A549 (cell line): ENCODE measurements around the gene NOS1. TPM values are rescaled to one million over a fixed set of nuclear protein-coding genes. Genes with fewer than 3 reads are reported as not detected.
A peak's percentile ranks its signal among the peaks of the same experiment; 100 is the strongest.

Experiments
- ATAC-seq, 2 experiments: fragments of 200-7000 bp in 1 of 2; fragments of >200 bp in 1 of 2; cut with Nextera tagmentation in 1 of 2; cut with Tn5 transposase in 1 of 2; 3 replicates each; pipeline versions ENCODE4 v1.8.0 to v1.9.1; 2018 to 2020; ENCODE audit warnings: mild to moderate bottlenecking in 1 of 2, moderate library complexity in 1 of 2
- CTCF ChIA-PET: fragments of 300-600 bp; sonication (Branson Sonifier 250); formaldehyde crosslinking; extraction: SDS; loops from one replicate; lab custom pipeline; 2021; ENCODE audit warnings: antibody characterized with exemption, inconsistent platforms; lab: Yijun Ruan, JAX
- POLR2A ChIA-PET: fragments of 350-600 bp; formaldehyde crosslinking; extraction: SDS; loops from one replicate; lab custom pipeline; 2021; ENCODE audit warnings: antibody characterized with exemption, inconsistent platforms; lab: Yijun Ruan, JAX
- DNase-seq, 2 experiments: peaks; one replicate each; pipeline versions ENCODE4 v3.0.0 to v3.0.0-alpha.2; 2011 to 2016; ENCODE audit warnings: low read depth in 1 of 2, low spot score in 1 of 2
- FAIRE-seq: peaks from 2 replicates; lab custom pipeline; 2011; peaks lifted over from hg19 to GRCh38; lab: Jason Lieb, UNC
- H3K27ac ChIP-seq, 2 experiments: fragments of >200 bp; sonication (Bioruptor Twin); formaldehyde crosslinking; 3 replicates each; pipeline ENCODE4 v1.5.1; 2016 to 2017
- H3K4me1 ChIP-seq: fragments of >200 bp; sonication (Bioruptor Twin); formaldehyde crosslinking; 3 replicates; pipeline ENCODE4 v1.6.1; 2016
- H3K4me2 ChIP-seq: fragments of >200 bp; sonication (Bioruptor Twin); formaldehyde crosslinking; 3 replicates; pipeline ENCODE4 v1.6.1; 2016
- H3K4me3 ChIP-seq: fragments of >200 bp; sonication (Bioruptor Twin); formaldehyde crosslinking; 3 replicates; pipeline ENCODE4 v1.5.1; 2016
- H3K9me3 ChIP-seq: fragments of >200 bp; sonication (Bioruptor Twin); formaldehyde crosslinking; 3 replicates; pipeline ENCODE4 v1.6.1; 2016
- CBX8 ChIP-seq: fragments of 200-600 bp; sonication (generic); IDR thresholded peaks from 2 replicates; pipeline ENCODE4 v1.6.1; 2016
- CHD2 ChIP-seq: fragments of 150-350 bp; IDR thresholded peaks from 2 replicates; pipeline ENCODE4 v1.6.1; 2014; ENCODE audit warnings: low read length; ENCODE audit not compliant: partially characterized antibody
- EHMT2 ChIP-seq: fragments of 200-600 bp; sonication (generic); IDR thresholded peaks from 2 replicates; pipeline ENCODE4 v1.6.1; 2016; ENCODE audit warnings: antibody characterized with exemption, low read depth, mild to moderate bottlenecking, moderate library complexity
- FOSB ChIP-seq: fragments of 250-450 bp; sonication (Bioruptor Pico); IDR thresholded peaks from 2 replicates; pipeline ENCODE4 v1.5.0; 2020; ENCODE audit warnings: mild to moderate bottlenecking, moderate library complexity
- FOXS1 ChIP-seq: fragments of 250-450 bp; sonication (Bioruptor Pico); IDR thresholded peaks from 2 replicates; pipeline ENCODE4 v1.5.0; 2020; ENCODE audit warnings: mild to moderate bottlenecking, moderate library complexity
- HDAC2 ChIP-seq: fragments of 200-600 bp; sonication (generic); IDR thresholded peaks from 2 replicates; pipeline ENCODE4 v1.6.1; 2016
- KDM5A ChIP-seq: fragments of 200-600 bp; sonication (generic); IDR thresholded peaks from 2 replicates; pipeline ENCODE4 v1.6.1; 2016; ENCODE audit warnings: antibody characterized with exemption, mild to moderate bottlenecking
- NFE2L2 ChIP-seq: fragments of 150-350 bp; conservative IDR thresholded peaks from 2 replicates; pipeline ENCODE4 v1.6.1; 2014; ENCODE audit warnings: low read length
- PHF8 ChIP-seq: fragments of 200-600 bp; sonication (generic); IDR thresholded peaks from 2 replicates; pipeline ENCODE4 v1.6.1; 2016; ENCODE audit warnings: low read depth, mild to moderate bottlenecking, antibody characterized with exemption, moderate library complexity, borderline replicate concordance
- POLR2A ChIP-seq: IDR thresholded peaks from 2 replicates; pipeline ENCODE4 v1.6.1; 2012; ENCODE audit warnings: mild to moderate bottlenecking, low read length
- RAD21 ChIP-seq, 2 experiments: fragments of >200 bp in 1 of 2; sonication (Bioruptor Twin) in 1 of 2; formaldehyde crosslinking in 1 of 2; IDR thresholded peaks in 1 of 2; conservative IDR thresholded peaks in 1 of 2; 2 replicates in 1 of 2; 3 replicates in 1 of 2; pipeline ENCODE4 v1.6.1; 2012 to 2018; ENCODE audit warnings: inconsistent platforms in 1 of 2
- RARB ChIP-seq: fragments of 250-450 bp; sonication (Bioruptor Pico); IDR thresholded peaks from 2 replicates; pipeline ENCODE4 v1.8.0; 2021; ENCODE audit warnings: mild to moderate bottlenecking, moderate library complexity
- RFX5 ChIP-seq: fragments of 450-650 bp; IDR thresholded peaks from 2 replicates; pipeline ENCODE4 v1.7.1; 2014; ENCODE audit warnings: antibody characterized with exemption, mild to moderate bottlenecking, moderate library complexity
- TP53 ChIP-seq: fragments of 250-450 bp; sonication (Bioruptor Pico); IDR thresholded peaks from 2 replicates; pipeline ENCODE4 v1.5.0; 2021; ENCODE audit warnings: mild to moderate bottlenecking, moderate library complexity
- ZC3H11A ChIP-seq: fragments of 450-650 bp; IDR thresholded peaks from 2 replicates; pipeline ENCODE4 v1.6.1; 2014; ENCODE audit warnings: antibody characterized with exemption, mild to moderate bottlenecking
- WGBS: methylation state at CpG from one replicate; pipeline ENCODE4 v1.1.6; 2017; ENCODE audit errors: missing lambda C conversion rate; 5-methylcytosine and 5-hydroxymethylcytosine counted together
- polyA plus RNA-seq, 4 experiments: library from polyadenylated mRNA; depleted of rRNA in 3 of 4; stranded (reverse); fragments of >200 nt; fragmentation: RNase III in 1 of 4; extraction: RNeasy Plus Mini Kit Qiagen cat#74134 plus additional on column Dnase treatment in 1 of 4; gene quantifications; 2 replicates in 3 of 4; 3 replicates in 1 of 4; pipeline ENCODE4 v1.2.3, GENCODE V29; 2011 to 2017
- TF ChIP-seq, protein P1 (sequence below): IDR thresholded peaks from 2 replicates; pipeline ENCODE4 v1.6.1; 2012
- TF ChIP-seq, protein P2 (sequence below): fragments of >200 bp; sonication (Bioruptor Twin); formaldehyde crosslinking; IDR thresholded peaks from 3 replicates; pipeline ENCODE4 v1.5.1; 2016
- TF ChIP-seq, protein P3 (sequence below): fragments of 250-450 bp; sonication (Bioruptor Pico); IDR thresholded peaks from 2 replicates; pipeline ENCODE4 v1.5.0; 2020; ENCODE audit warnings: low read depth, mild to moderate bottlenecking, moderate library complexity
- TF ChIP-seq, protein P4 (sequence below): fragments of >200 bp; sonication (Bioruptor Twin); formaldehyde crosslinking; IDR thresholded peaks from 2 replicates; pipeline ENCODE4 v1.6.1; 2016

The NOS1 gene
- polyA plus RNA-seq, 2 of the 4 experiments (the other 2 are of a cell fraction) = 0.10 to 0.39 TPM

DNA sequence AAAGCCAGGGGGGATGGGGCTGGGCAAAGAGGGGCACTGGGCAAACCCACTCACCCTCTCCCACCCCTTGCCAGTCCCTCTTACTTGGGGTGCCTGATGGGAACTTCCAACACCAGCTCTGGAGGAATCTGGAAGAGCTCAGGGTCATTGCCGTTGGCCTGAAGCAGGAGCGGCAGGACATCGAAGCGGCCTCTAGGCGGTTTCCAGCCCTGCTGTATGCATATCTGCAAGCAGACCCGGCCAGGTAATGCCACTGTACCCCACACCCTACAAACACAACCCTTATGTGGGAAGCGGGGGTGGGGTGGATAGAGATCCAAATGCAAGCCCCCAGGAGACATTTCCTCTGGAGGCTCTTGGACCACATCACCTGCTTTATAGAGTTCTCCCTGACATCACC is 83.6 kb downstream of the NOS1 start:
- no peak overlapping the region for H3K4me3 ChIP-seq
- H3K9me3 ChIP-seq = no peaks in the 10 kb centered on the region
- ATAC-seq = peak; percentile 43 to 76; a peak in 4 of 6 replicates
- 46% methylated on average over 7 of the region's 7 CpGs for WGBS
- ChIA-PET POLR2A (no interaction called here), CTCF (interaction anchor here (1.1 to 1.7 kb wide), 3 partner anchors 9 to 65 kb away, joined by 3 to 5 read pairs (median 3); no protein-coding TSS in a partner anchor)
- H3K27ac ChIP-seq = no peak overlapping the region
- no peaks in the 10 kb centered on the region for H3K4me1 ChIP-seq
- TF ChIP-seq, protein P1, sequence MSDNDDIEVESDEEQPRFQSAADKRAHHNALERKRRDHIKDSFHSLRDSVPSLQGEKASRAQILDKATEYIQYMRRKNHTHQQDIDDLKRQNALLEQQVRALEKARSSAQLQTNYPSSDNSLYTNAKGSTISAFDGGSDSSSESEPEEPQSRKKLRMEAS = no peak
- no peak for TF ChIP-seq HDAC2
- TF ChIP-seq, protein P2, sequence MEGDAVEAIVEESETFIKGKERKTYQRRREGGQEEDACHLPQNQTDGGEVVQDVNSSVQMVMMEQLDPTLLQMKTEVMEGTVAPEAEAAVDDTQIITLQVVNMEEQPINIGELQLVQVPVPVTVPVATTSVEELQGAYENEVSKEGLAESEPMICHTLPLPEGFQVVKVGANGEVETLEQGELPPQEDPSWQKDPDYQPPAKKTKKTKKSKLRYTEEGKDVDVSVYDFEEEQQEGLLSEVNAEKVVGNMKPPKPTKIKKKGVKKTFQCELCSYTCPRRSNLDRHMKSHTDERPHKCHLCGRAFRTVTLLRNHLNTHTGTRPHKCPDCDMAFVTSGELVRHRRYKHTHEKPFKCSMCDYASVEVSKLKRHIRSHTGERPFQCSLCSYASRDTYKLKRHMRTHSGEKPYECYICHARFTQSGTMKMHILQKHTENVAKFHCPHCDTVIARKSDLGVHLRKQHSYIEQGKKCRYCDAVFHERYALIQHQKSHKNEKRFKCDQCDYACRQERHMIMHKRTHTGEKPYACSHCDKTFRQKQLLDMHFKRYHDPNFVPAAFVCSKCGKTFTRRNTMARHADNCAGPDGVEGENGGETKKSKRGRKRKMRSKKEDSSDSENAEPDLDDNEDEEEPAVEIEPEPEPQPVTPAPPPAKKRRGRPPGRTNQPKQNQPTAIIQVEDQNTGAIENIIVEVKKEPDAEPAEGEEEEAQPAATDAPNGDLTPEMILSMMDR = no peak
- no peak for TF ChIP-seq TP53 (CRISPR knock-in tag)
- no peak for TF ChIP-seq CHD2
- TF ChIP-seq RARB (CRISPR knock-in tag) = no peak
- no peak for TF ChIP-seq ZC3H11A
- TF ChIP-seq, protein P3, sequence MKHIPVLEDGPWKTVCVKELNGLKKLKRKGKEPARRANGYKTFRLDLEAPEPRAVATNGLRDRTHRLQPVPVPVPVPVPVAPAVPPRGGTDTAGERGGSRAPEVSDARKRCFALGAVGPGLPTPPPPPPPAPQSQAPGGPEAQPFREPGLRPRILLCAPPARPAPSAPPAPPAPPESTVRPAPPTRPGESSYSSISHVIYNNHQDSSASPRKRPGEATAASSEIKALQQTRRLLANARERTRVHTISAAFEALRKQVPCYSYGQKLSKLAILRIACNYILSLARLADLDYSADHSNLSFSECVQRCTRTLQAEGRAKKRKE (CRISPR knock-in tag) = no peak
- TF ChIP-seq, protein P4, sequence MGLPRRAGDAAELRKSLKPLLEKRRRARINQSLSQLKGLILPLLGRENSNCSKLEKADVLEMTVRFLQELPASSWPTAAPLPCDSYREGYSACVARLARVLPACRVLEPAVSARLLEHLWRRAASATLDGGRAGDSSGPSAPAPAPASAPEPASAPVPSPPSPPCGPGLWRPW = no peak
- no peak for TF ChIP-seq EHMT2
- no peak for TF ChIP-seq FOSB (CRISPR knock-in tag)
- TF ChIP-seq CBX8 = no peak
- TF ChIP-seq, all 56 proteins: peak for 0
- FAIRE-seq (no peak), DNase-seq (no peak)
- H3K4me2 ChIP-seq = no peak overlapping the region

DNA sequence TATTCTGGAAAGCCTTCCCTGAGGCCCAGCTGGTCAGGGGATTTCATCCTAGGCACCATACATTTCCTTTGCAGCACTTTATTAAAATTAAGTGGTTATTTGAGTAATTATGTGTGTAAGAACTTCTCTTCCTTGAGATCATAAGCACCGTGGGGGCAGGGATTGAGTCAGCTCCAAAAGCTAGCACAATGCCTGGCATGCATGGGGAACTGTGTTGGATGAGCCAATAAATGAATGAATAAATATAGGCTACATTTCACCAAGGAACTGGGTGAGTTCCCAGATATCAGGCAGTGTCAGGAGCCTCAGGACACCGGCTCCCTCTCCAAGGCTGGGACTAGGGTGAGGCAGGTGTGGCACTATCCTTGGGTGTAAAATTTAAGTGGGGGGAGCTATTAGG is 88.3 kb downstream of the NOS1 start:
- Histone ChIP-seq H3K27ac (no peak overlapping the region), H3K4me1 (no peaks in the 10 kb centered on the region), H3K4me2 (no peak overlapping the region)
- 43% methylated on average over 2 of the region's 2 CpGs for WGBS
- FAIRE-seq = no peak
- no peak for TF ChIP-seq POLR2A
- no peak for TF ChIP-seq NFE2L2
- TF ChIP-seq RFX5 = no peak
- no peak for TF ChIP-seq KDM5A
- TF ChIP-seq PHF8 = no peak
- TF ChIP-seq, all 56 proteins: peak for 0
- DNase-seq (no peak), ATAC-seq (no peak)
- CTCF ChIA-PET = interaction anchor here (0.7 kb wide), 1 partner anchor 10 kb away, joined by 3 read pairs; no protein-coding TSS in a partner anchor
- Histone ChIP-seq H3K9me3 (no peaks in the 10 kb centered on the region), H3K4me3 (no peak overlapping the region)
- POLR2A ChIA-PET = no interaction called here

DNA sequence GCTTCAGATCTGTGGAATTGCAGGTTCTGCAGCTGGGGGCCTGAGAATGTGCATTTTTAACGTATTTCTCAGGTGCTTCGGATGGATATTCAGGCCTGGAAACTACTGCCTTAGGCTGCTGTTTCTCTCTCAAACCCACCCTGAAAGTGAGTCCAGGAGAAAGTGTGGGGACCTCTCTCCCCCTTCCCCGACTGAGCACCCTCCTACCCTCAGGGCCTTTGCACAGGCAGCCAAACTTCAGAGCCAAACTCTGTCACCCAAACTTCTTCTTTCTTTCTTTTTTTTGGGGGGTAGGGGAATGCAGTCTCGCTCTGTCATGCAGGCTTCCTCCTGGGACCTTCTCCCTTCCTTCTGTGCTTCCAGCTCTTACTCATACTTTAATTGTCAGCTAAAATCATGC is 88.7 kb downstream of the NOS1 start:
- DNase-seq (no peak), ATAC-seq (no peak), FAIRE-seq (no peak)
- H3K4me3 ChIP-seq = no peak overlapping the region
- no peaks in the 10 kb centered on the region for H3K4me1 ChIP-seq
- TF ChIP-seq FOXS1 (CRISPR knock-in tag) (no peak), ZC3H11A (no peak), RAD21 (conservative IDR thresholded peaks at IDR 0.05 in 1 of 2, IDR thresholded peaks at IDR 0.05 in 1 of 2) (no peak), FOSB (CRISPR knock-in tag) (no peak)
- POLR2A ChIA-PET = no interaction called here
- 56% methylated on average over 4 of the region's 4 CpGs for WGBS
- no peak overlapping the region for H3K4me2 ChIP-seq
- H3K9me3 ChIP-seq = no peaks in the 10 kb centered on the region
- CTCF ChIA-PET = interaction anchor here (0.7 kb wide), 1 partner anchor 10 kb away, joined by 3 read pairs; no protein-coding TSS in a partner anchor
- no peak overlapping the region for H3K27ac ChIP-seq
